HG03103 (cell line): ENCODE results near the gene POLR3H.
"Not testable (repeated sequence)": the region's sequence is repeated elsewhere in the genome, so short reads cannot be mapped to it uniquely, and the experiment has no call there.

Source experiments
- ATAC-seq: cut with Tn5 transposase; IDR thresholded peaks from one replicate; pipeline ENCODE4 v1.9.1; 2021; ENCODE audit warnings: low read depth; ENCODE audit not compliant: unreplicated experiment

Gene POLR3H

GRCh38 chr22:41543854-41544670, at the start of gene POLR3H:
Gene POLR3H (minus strand): TSS chr22:41544470. CDS start chr22:41544101, 369 bp downstream.
- ATAC-seq = peak; percentile 93

- ATAC-seq = not testable (repeated sequence)
Measured at GRCh38 chr22:41593336-41593960, 49.2 kb upstream of the POLR3H start.

- peak; percentile 88 for ATAC-seq
Measured at GRCh38 chr22:41589391-41590241, 45.3 kb upstream of the POLR3H start, which contains the start of gene PMM1. Gene PMM1 (minus strand): TSS chr22:41589840. CDS start chr22:41589805, 35 bp downstream.

- ATAC-seq = no peak
Measured at GRCh38 chr22:41587347-41587723, 43.1 kb upstream of the POLR3H start.

DNA sequence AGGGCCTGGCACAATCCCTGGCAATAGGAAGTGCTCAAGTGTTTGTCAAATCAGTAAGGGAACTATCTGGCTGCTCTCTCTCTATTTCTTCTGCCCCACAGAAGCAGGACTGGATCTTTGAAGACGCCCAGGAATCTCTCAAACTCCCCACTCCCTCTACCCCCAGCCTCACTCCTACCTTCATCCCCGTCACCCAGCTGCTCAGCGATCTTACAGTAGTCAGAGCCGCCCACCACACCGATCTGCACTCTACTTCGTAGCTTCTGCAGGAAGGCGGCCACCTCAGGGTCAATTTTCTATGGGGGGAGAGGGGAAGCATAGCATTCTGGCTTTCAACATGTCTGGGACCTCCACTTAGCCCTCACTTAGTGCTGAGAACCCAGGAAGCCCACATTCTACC, 41.6 kb upstream of the POLR3H start:
- ATAC-seq = no peak

DNA sequence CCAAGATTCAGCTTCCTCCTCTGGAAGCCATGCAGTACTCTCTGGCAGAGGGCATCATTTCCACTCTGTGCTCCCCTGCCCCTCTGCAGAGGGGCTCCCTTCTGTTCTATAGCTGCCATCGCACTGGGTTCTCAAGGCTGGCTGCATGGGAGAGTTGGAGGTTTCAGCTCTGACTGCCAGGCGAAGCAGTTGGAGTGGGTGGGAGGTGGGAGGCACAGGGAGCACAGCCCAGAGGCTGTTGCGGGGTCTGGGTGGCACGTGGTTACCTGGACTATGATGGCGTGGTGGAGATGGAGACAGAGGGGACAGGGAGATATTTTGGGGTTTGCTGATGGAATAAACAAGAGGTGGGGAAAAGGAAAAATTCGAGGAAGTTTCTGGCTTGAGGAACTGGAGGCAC, 40.6 kb upstream of the POLR3H start:
- ATAC-seq = no peak

- ATAC-seq = no peak
Measured at GRCh38 chr22:41582694-41583093, 38.4 kb upstream of the POLR3H start.

DNA sequence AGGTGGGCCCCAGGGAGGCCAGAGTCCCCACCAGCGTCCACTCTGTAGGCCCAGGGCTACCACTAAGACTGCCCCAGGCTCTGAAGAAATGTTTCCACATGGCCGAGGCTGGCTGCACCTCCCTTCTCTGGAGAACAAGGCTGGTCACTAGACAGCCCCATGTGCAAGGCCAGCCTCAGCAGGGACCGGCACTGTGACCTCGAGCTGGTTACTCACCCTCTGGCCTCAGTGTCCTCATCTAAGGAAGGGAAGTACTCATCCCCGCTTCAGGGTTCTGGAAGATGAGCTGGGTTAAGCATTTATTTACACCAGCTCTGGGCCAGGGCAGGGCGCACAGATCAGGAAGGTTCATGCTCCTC, 35.7 kb upstream of the POLR3H start:
- no peak for ATAC-seq

- ATAC-seq = no peak
Measured at GRCh38 chr22:41579297-41579996, 35.2 kb upstream of the POLR3H start.

GRCh38 chr22:41578818-41579217, 34.5 kb upstream of the POLR3H start:
- no peak for ATAC-seq

DNA sequence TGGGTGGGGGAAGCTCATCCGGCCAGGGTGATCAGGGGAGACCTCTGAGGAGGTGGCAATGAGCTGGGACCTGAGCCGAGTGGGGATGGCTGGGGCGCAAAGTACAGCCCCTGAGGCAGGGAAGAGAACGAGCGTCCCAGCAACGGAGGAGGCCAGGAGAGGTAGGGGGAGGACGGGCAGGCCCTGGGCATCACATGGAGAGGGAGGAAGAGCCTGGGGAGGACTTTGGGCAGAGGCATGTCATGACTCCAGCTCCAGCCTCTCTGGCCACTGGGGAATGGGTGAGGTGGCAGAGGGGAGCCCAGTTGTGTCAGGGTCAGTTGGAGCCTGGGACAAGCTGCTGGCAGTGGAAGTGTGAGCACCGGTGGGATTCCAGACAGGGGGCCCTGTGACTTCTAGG, 33.8 kb upstream of the POLR3H start:
- ATAC-seq = no peak

GRCh38 chr22:41576877-41577276, 32.6 kb upstream of the POLR3H start:
- no peak for ATAC-seq

DNA sequence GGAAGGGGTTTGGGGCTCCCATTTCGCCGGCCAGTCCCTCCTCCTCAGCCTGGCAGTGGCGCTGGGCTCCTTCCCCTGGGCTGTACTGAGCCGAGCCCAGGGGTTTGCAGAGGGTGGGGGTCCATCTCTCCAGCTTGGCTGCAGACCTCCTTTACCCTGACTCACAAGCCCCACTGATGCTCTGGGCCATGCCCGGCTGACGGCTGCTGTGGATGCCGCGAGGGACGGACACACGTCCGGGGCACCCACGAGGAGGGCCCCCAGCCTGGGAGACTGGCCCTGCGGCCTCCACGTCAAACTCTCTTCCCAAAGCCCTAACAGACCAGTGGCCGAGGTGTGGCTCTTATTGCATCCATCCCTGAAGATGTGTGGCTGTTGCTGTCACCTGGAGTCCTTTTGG, 31.3 kb upstream of the POLR3H start:
- no peak for ATAC-seq

- no peak for ATAC-seq
Measured at GRCh38 chr22:41574847-41575381, 30.6 kb upstream of the POLR3H start.

- ATAC-seq = no peak
Measured at GRCh38 chr22:41573677-41574076, 29.4 kb upstream of the POLR3H start.

GRCh38 chr22:41572305-41572704, 28.0 kb upstream of the POLR3H start:
- not testable (repeated sequence) for ATAC-seq

- no peak for ATAC-seq
Measured at GRCh38 chr22:41571786-41572185, 27.5 kb upstream of the POLR3H start.

GRCh38 chr22:41570221-41570620, 26.0 kb upstream of the POLR3H start:
- no peak for ATAC-seq

DNA sequence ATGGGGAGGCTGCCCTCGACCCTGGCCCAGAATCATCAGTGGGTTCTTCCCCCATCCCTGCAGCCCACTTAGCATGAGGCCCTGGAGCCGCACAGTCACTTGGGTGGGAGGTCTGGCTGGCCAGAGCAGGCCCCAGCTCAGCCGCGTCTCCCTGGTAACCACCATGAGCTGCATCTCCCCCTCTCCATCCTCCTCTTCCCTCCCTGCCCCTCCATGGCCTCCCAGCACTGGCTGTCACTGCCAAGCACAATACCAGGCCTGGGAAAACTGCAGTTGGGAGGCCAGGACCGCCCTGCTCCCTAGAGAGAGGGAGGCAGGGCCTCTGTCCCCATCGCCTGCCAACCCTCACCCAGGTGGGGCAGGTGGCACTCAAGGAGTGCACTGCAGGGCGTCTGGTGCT, 24.5 kb upstream of the POLR3H start:
- no peak for ATAC-seq

GRCh38 chr22:41567512-41567768, 23.2 kb upstream of the POLR3H start:
- no peak for ATAC-seq
